Stimulated activated CD8-positive, alpha-beta memory T cell treated with anti-CD3 and anti-CD28 coated beads, Interleukin-4, amount 100 ng/mL, for 4 hours (primary cell): ENCODE measurements around the gene AKR1C3.
"Not testable (repeated sequence)": the region's sequence is repeated elsewhere in the genome, so short reads cannot be mapped to it uniquely, and the experiment has no call there.

Source experiments
- DNase-seq, 2 donors: peaks; one replicate each; pipeline ENCODE4 v3.0.0-alpha.2; 2020; ENCODE audit warnings: low read depth in 2 of 2, low spot score in 1 of 2

Gene AKR1C3

DNA sequence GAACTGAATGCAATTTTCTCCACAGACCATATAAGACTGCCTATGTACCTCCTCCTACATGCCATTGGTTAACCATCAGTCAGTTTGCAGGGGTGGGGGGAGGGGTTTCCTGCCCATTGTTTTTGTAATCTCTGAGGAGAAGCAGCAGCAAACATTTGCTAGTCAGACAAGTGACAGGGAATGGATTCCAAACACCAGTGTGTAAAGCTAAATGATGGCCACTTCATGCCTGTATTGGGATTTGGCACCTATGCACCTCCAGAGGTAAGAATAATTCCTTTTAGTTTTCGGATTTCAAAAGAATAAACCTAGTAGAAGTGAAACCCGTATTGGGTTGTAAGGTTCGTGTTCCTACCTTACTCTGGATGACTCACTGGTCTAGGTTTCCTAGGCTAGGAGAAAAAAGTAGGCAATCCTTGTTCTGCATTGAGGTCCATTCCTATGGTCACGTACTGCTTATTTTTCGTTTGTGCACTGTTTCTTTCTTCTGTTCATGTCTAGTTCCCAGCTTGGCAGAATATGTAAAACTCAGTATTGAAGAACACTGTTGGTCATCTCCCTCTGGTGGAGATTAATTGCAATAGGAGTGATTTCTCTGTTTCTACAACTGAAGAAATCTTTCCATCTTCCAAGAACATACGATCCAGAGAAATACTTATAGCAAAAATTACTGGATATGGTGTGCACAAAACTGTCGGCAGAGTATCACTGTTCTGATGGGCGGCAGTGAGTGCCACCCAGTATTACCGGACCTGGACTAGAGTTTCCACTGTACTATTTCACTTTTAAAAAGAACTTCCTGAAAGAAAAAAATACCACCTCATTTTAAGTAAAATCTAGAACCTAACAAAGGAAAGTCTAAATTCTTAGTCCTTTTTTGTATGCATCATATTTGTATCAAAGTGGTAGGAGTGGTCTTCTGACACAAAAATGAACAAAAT is at the start of gene AKR1C3:
Gene AKR1C3 (plus strand): TSS at position 150 of the 941 bp plus-strand sequence. CDS start 31 bp downstream, at position 181.
- no peak for DNase-seq

DNA sequence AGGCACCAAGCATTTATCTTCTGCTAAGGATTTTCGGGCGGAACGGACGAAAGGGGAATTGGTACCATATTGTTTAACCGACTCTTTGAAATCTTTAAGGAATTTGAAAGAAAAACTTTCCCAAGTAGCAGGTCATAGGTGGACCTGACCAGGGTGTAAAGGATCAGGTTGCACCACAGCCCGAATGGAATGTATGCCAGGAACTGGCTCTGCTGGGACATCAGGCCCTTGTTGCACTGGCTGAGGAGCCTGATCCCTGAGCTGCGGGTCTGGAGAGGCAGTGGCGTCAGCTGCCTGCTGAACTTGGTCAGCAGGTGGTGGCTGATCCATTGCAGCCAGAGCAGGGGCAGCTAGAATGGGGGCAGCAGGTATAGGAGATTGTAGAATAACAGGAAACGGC is 49.1 kb upstream of the AKR1C3 start:
- DNase-seq: no peak

DNA sequence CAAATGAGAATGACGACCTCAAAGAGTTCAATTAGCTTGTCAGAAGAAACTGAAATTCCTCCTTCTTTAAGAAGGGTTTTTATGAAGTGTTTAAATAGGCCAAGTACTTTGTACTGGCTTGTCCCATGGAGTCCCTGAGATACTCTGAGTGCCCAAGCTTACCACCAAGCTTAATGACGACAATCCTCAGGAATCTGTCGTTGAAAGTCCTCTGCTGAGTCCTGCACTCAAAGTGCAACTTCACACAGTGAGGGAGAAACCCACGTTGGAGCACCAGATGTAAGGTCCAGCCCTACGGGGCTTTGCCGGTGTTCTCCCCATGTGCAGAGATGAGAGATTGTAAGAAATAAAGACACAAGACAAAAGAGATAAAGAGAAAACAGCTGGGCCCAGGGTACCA is 47.8 kb upstream of the AKR1C3 start:
- no peak for DNase-seq

DNA sequence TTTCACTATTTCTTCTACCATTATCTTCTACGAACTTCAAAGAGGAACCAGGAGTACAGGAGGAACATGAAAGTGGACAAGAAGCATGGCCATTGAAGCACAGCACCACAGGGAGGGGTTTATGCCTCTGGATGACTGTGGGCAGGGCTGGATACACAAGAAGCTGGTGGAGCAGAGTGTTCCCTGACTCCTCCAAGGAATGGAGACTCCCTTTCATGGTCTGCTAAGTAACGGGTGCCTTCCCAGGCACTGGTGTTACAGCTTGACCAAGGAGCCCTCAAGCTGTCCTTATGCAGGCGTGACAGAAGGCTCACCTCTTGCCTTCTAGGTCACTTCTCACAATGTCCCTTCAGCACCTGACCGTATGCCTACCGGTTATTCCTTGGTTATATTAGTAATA is 47.2 kb upstream of the AKR1C3 start:
- DNase-seq: not testable (repeated sequence)

DNA sequence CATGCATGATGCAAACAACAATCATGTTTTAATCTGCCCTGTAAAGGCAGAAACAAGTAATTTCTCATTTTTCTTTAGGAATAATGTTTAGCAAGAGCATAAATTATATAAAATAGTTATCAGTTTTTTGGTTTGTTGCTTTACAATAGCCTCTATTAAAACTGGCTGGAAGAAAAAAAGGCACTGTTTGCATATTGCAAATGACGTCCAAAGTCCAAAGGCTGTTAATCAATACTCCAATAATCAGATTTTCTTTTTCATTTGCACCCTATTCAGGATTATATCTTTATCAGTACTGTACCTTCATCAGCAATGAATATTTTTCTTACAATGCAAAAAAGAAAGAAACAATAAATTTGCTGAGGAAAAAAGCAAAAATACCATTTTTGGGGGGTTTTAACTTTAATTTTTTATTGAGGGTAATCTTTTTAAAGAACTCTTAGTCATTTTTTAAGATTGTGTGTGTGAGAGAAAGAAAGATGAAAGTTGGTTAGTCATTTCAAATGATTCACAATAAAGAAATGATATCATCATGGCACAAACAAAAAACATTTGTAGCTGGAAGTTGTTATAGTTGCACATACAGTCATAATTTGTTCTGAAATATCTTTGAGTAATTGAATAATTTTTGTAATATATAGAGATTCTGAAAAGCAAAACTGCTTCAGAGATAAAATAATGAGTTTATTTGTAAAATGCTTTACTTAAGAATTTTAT is 46.1 kb upstream of the AKR1C3 start:
- DNase-seq: no peak

DNA sequence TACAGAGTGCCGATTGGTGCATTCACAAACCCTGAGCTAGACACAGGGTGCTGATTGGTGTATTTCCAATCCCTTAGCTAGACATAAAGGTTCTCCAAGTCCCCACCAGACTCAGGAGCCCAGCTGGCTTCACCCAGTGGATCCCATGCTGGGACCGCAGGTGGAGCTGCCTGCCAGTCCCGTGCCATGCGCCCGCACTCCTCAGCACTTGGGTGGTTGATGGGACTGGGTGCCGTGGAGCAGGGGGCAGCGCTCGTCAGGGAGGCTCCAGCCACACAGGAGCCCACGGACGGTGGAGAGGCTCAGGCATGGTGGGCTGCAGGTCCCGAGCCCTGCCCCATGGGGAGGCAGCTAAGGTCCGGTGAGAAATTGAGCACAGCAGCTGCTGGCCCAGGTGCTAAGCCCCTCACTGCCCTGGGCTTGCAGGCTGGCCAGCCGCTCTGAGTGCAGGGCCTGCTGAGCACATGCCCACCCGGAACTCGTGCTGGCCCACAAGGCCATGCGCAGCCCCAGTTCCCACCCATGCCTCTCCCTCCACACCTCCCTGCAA is 41.2 kb upstream of the AKR1C3 start:
- not testable (repeated sequence) for DNase-seq

DNA sequence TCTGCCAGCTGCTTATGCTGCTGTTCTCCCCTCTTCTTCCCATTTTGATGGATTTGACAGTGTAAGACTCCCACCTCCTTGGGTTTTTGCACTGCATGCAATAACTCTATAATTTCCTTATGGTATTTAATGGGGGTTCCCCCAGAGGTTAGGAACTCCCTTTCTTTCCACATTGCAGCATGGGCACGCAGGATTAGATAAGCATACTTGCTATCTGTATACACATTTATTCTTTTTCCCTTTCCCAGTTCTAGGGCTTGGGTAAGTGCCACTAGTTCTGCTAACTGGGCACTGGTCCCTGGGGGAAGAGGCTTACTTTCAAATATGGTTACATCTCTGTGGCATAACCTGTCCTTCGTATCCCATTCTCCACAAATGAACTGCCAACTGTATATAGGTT is 39.4 kb upstream of the AKR1C3 start:
- DNase-seq: not testable (repeated sequence)

DNA sequence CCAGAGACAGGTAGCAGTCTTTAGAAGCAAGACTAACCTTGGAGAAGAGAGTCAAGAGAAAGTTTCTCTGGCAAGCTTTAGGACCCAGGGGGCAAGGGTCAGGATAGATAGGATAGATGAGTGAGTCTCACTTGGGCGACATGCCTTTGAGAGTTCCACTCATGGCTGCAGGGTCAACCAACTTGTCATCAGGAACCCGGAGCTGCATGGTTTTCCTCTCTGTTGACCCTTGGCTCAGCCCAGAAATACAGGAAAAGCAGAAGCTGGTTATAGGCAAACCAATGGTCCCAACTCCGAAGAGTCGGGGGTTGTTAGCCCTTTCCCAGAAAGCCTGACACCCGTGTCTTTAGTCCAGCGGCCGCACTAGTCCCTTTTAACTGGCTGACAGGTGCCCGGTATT is 34.9 kb upstream of the AKR1C3 start:
- not testable (repeated sequence) for DNase-seq

DNA sequence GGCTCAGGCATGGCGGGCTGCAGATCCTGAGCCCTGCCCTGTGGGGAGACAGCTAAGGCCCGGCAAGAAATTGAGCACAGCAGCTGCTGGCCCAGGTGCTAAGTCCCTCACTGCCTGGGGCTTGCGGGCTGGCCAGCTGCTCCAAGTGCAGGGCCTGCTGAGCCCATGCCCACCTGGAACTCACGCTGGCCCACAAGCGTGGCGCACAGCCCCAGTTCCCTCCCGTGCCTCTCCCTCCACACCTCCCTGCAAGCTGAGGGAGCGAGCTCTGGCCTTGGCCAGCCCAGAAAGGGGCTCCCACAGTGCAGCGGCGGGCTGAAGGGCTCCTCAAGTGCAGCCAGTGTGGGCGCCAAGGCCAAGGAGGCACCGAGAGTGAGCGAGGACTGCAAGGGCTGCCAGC is 33.4 kb upstream of the AKR1C3 start:
- DNase-seq: not testable (repeated sequence)

DNA sequence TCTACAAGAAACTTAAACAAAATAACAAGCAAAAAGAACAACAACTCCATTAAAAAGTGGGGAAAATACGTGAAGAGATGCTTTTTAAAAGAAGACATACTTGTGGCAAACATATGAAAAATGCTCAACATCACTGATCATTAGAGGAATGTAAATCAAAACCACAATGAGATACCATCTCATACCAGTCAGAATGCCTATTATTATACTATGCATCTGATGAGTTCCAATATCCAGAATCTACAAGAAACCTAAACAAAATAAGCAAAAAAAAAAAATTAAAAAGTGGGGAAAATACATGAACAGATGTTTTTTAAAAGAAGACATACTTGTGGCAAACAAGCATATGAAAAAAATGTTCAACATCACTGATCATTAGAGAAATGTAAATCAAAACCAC is 29.6 kb upstream of the AKR1C3 start:
- no peak for DNase-seq

DNA sequence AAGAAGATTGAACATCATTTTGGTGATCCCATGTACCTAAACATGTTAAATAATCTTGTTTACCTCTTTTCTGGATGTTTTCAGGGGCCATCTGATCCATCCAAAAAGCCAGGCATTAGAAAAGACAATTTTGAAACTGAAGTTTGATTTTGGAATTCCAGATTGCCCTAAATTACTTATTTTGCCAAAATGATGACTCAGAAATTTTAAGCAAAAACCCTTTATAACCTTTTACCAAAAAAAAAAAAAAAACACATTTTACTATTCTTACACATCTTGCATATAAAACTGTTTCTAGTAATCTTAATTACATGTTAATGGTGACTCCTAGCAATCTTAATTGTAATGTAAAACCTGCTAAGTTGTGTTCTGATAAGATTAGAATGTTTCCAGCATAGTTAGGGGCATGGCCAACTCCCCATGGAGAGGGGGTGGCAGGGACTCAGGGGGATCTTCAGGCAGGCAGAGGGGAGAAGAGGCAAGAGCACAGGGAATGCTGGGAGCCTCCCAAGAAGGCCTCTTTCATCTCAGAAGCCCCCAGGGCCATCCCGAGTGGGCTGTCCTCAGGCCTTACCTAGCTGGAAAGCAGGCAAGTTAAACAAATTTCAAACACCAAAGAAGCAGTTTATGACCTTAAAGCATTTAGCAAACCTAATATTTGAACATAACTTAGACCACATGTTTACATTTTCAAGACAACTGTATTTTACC is 25.8 kb upstream of the AKR1C3 start:
- DNase-seq: no peak

DNA sequence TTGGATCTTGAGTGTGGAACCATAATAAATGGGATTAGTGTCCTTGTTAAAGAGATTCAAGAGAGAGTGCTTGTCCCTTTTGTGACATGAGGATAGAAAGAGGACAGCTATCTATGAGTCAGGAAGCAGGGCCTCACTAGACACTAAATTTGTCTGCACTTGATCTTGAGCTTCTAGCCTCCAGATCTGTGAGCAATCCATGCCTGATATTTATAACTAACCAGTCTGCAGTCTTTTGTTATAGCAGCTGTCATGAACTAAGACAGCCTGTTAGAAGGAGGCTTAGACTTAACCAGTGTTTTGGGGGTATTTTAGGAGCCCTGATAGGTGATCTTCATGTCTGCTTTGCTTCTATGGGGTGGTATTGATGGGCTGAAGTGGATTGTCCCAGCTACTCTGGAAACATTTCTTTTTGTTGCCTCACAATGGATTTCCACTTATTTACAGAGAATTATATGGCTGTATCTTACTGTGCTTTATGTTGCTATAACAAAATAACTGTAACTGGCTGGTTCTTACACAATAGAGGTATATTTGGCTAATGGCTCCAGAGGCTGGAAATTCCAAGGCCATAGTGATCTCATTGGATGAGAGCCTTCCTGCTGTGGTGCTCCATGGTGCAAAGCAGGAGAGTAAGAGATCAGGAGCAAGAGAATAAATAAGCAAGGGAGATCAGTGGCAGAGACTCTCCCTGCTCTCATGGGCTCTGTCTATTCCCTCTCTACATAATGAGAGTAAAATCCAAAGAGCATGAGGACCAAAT is 23.4 kb upstream of the AKR1C3 start:
- no peak for DNase-seq

DNA sequence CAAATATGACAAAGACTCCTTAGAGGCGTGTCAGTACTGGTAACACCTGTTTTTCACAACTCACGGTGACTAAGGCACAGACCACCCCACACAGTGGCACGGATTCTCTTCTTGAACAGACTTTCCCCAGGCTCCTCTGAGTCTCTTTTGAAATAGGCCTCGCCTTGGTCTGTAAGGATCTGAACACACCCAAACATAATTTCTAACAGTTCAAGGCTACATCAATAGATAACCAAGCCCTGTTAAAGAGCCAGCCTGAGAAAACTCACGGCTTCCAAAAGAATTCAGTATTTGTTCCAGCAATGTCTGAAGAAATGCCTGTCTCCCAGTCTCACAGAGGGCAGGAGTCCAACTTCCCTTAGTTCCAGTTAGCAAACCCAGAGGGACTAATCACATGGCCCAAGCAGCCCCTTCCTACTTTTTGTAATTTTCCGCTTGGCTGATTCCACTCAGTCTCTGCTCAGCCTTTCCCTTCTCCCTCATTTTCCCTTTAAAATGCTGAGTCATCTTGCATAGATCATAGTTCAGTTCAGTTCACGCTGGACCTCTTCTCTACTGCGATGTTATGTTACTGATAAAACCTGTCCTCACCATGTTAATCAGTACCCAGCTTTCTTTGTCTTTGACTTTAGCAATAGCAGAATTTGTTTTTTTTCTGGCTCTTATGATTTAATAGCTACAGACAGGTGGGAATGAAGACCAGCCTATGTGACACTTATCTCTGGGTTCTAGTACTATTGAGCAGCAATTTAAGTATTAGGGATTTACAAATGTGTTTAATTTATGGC is 22.6 kb upstream of the AKR1C3 start:
- DNase-seq: no peak

DNA sequence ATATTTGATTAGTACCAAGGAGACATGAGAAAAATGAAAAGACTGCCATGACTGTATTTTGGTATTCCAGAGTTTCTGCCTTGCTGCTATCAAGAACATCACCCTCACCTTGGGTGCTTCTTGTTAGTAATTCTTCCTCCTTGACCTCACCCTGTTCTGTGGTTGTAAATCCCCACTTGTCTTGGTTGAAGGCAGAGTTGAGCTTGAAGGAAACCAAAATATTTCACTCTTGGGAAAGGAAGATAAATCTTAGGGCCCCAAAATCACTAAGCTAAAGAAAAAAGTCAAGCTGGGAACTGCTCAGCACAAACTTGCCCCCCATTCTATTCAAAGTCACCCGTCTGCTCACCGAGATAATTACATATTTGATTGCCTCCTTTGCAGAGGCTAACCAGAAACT is 20.6 kb upstream of the AKR1C3 start:
- DNase-seq: no peak

DNA sequence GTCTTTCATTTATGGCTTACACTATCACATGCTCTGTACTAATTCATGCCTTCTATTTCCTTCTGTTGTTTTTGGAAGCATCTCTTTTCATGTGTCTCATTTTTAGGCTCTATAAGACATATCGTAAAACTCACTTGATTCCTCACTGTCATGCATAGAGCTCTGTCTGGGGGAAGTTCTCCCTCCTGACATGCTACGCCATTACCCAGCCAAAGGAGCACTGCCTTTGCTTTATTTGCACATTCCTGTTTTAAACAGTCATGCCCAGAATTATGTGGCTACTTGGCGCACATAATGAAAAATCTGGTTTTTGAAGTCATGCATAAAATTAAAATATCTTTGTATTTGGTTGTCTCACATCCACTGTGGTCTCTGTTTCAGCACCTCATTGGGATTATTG is 17.6 kb upstream of the AKR1C3 start:
- DNase-seq: no peak

DNA sequence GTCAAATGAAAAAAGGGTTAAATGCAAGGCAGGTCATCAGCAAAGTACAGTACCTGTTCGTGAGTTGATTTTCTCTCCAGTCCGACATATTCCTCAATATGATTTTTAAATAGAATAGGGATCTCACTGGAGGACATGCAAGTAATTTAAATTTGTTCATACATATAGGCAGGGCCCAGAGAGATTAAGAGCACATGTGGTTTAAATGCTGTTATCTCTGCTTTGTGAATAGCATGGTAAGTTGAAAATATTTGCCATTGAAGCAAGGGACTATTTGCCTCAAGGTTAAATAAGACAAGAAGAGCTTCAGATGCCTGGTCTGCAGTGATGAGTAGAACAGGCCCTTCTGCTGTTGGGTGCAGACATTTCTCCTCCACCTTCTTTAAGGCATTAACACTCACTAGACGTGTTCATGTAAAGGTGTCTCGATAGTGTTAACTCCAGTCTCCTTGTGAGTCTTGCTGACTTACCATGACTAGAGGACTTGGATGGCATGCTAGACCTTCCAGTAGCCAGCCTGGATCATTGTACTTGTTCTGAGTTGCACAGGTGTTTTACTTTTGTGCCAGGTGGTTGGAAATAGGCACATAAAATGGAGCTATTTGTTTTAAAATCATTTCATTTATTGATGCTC is 15.6 kb upstream of the AKR1C3 start:
- DNase-seq: no peak

DNA sequence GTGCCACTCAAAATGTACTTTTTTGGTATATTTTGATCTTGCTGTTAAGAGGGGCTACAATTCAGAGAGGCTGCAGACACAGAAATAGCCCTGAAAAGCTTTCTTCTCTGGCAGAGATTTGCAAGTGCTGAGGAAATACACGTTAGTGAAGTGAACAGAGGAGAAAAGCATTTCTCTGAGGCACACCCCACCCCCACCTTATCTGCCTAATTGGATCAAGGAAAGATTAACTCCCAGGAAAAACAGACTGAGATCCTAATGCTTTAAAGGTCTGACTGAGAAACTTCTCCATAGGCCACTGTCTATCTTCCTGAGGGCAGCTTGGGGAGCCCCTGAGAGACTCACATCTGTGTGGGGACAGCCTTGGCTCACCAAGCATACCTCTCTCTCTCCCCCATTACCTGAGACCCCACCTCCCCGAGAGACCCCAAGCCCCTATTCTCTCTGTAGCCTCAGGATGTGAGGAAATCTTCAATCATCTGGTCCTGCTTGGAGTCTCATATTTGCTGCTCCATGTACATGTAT is 14.8 kb upstream of the AKR1C3 start:
- DNase-seq: no peak

DNA sequence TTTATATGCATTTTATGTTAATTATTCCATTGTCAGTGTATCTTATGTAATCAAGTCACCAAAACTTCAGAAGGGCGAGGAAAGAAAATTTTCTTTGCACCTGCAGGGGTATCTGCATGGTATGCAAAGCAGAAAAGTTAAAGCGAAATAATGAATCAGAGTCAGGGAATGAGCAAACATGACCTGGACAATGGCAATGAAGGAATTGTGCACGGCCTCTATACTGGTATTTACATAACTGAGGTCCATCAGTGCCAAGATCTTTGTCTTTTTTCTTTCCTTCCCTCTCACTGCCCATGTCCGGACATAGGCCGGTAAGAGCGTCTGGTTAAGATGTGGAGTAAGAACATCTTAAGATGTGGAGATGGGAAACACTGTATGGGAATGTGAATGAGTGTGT is 14.4 kb upstream of the AKR1C3 start:
- DNase-seq: no peak

DNA sequence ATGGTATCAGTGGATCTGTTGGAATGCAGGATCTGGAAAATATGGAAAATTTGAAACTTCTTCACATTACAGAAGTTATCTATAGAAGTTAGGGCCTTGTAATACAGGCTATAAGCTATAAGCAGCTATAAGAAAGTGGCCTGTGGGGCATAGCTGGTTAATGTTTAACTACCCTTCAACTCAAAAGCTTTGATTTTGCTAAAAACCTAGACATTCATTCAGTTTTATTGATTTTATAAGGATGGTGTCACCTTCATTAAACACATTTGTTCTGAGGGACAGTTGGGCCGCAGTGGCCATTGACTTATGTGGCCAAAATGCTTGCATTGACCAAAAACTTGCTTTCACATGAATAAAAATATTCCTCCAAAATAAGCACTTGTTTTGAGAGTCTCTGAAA is 13.1 kb upstream of the AKR1C3 start:
- no peak for DNase-seq
